Activated effector memory CD4-positive, alpha-beta T cell treated with Interleukin-2 at 50 U/mL for 16 hours (primary cell): Measurements from ENCODE around the gene SSTR4.
"Not testable (repeated sequence)": the region's sequence is repeated elsewhere in the genome, so short reads cannot be mapped to it uniquely, and the experiment has no call there.

ENCODE experiments used
- DNase-seq: peaks from one replicate; pipeline ENCODE4 v3.0.0-alpha.2; 2020

SSTR4 gene

GRCh38 chr20:23034721-23035671, at the start of gene SSTR4:
Gene SSTR4, plus strand, starts transcription at chr20:23035312. Its CDS starts 172 bp downstream, at chr20:23035484.
- no peak for DNase-seq

- DNase-seq = no peak
These were observed 48.5 kb upstream of the SSTR4 start for GRCh38 chr20:22986601-22987000.

GRCh38 chr20:22991424-22991823, 43.7 kb upstream of the SSTR4 start:
- not testable (repeated sequence) for DNase-seq

GRCh38 chr20:22993823-22994222, 41.3 kb upstream of the SSTR4 start:
- DNase-seq = no peak

GRCh38 chr20:22995923-22996322, 39.2 kb upstream of the SSTR4 start:
- DNase-seq = no peak

GRCh38 chr20:22998476-22998875, 36.6 kb upstream of the SSTR4 start:
- no peak for DNase-seq

GRCh38 chr20:22999756-23000155, 35.4 kb upstream of the SSTR4 start:
- no peak for DNase-seq

- no peak for DNase-seq
These were observed 34.7 kb upstream of the SSTR4 start for GRCh38 chr20:23000232-23000947.

GRCh38 chr20:23002276-23002675, 32.8 kb upstream of the SSTR4 start:
- DNase-seq = no peak

GRCh38 chr20:23003077-23003635, 32.0 kb upstream of the SSTR4 start:
- no peak for DNase-seq

- no peak for DNase-seq
These were observed 31.1 kb upstream of the SSTR4 start for GRCh38 chr20:23003881-23004460.

- no peak for DNase-seq
These were observed 29.3 kb upstream of the SSTR4 start for GRCh38 chr20:23005776-23006175.

GRCh38 chr20:23007462-23007861, 27.6 kb upstream of the SSTR4 start:
- no peak for DNase-seq

- DNase-seq = no peak
These were observed 27.0 kb upstream of the SSTR4 start for GRCh38 chr20:23007886-23008655.

GRCh38 chr20:23008667-23009066, 26.4 kb upstream of the SSTR4 start:
- DNase-seq = no peak

- DNase-seq = no peak
These were observed 25.5 kb upstream of the SSTR4 start for GRCh38 chr20:23009636-23010035.

- DNase-seq = no peak
These were observed 25.0 kb upstream of the SSTR4 start for GRCh38 chr20:23010096-23010495.

GRCh38 chr20:23011008-23011721, 23.9 kb upstream of the SSTR4 start:
- DNase-seq = no peak

- DNase-seq = no peak
These were observed 21.7 kb upstream of the SSTR4 start for GRCh38 chr20:23013429-23013828.

GRCh38 chr20:23017516-23017915, 17.6 kb upstream of the SSTR4 start:
- no peak for DNase-seq

GRCh38 chr20:23018432-23018831, 16.7 kb upstream of the SSTR4 start:
- DNase-seq = no peak

- no peak for DNase-seq
These were observed 16.2 kb upstream of the SSTR4 start for GRCh38 chr20:23018941-23019340.
